HT1080 (cell line): ENCODE results near the gene ECSIT. TPM values are rescaled to one million over a fixed set of nuclear protein-coding genes. Genes with fewer than 3 reads are reported as not detected.

Experiments used
- DNase-seq: peaks from one replicate; pipeline ENCODE4 v3.0.0-alpha.2; 2015; ENCODE audit warnings: low read depth
- total RNA-seq: library from RNA; depleted of rRNA; stranded (reverse); fragments of >200 nt; shearing (Covaris generic); gene quantifications from 2 replicates; pipeline ENCODE4 v1.2.3, GENCODE V29; 2014

ECSIT gene
- total RNA-seq, 1 experiment from 2014 or later = 78.8 TPM

DNA sequence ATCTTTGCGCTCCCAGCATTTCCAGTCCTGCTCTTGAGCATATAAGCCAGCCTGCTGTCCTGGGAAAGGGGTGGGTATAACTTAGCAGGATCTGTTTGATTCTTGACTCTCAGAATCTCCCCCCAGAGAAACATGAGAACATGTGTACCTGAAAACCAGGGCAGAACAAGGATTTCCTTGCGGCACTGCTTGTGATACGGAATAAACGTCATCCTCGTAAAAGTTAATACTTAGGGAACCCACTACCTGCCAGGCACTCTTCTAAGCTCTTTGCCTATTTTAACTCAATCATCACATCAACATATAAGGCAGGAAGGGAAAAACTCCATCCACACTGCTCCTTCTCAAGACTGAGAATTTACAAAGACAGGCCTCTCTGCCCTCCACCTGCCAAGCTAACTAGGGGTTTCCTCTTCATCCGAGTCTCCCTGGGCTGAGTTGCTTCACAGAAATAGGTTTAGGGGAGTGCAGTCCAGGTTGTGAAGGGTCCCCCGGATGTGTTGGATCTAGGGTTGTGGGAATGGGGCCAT lies 24.4 kb downstream of the ECSIT start:
- no peak for DNase-seq

DNA sequence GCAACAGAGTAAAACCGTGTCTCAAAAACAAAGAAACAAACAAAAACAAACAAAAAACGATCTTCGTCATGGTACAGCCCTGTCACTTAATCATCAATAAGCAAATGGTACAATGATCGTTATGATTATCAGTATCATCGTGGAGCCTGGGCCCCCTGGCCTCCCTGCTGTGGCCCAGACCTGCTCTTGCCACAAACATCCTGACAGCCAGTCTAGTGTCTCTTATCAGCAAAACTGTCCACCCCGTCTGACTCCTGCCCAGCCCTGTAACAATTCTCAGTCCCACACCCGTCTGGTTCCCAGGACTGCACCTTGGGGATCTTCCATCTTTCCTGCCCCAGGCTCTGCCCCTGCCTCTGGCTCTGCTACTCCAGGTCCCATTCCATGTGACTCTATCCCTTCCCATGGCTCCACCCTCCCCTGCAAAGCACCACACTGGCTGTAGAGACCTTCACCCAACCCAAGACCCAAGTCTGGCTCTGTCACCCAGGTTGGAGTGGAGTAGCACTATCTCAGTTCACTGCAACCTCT lies 29.0 kb downstream of the ECSIT start:
- DNase-seq = no peak

DNA sequence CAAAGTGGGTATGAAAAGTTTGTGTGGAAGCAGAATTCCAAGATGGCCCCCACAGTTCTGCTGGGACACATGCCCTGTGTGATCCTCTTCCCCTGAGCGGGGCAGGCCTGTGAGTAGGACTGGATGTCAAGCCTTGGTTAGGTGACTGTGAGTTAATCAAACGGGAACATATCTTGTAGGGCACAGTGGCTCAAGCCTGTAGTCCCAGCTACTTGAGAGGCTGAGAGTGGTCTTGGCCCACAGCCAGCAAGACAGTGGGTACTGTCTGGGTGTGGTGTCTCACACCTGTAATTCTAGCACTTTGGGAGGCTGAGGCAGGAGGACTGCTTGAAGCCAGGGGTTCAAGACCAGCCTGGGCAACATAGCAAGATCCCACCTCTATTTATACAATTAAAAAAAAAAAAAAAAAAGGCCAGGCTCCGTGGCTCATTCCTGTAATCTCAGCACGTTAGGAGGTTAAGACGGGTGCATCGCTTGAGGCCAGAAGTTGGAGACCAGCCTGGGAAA lies 29.7 kb downstream of the ECSIT start:
- DNase-seq = no peak

DNA sequence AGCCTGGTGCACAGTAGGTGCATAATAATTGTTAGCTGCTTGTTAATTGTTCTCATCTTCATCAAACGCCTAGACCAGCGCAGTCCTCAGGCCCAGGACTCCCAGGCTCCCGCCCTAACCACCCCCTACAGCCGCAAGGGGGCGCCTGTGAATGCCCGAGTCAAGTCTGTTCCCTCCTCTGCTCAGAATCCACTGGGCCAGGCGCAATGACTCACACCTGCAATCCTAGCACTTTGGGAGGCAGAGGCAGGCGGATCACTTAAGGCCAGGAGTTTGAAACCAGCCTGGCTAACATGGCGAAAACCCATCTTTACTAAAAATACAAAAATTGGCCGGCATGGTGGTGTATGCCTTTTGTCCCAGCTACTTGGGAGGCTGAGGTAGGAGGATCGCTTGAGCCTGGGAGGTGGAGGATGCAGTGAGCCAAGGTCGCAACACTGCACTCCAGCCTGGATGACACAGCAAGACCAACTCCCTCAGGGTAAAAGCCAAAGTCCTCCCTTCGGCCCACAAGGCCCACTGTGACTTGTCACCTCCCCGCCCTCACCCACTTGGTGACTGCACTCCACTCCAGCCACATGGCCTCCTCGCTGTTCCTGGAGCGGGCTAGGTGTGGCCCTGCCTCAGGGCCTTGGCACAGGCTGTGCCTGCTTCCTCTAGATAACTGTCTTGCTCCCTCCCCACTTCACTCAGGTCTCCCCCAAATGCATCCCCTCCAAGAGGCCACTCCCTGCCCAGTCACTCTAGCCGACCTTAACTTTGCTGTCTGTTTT lies 32.4 kb downstream of the ECSIT start:
- peak; percentile 84 for DNase-seq

DNA sequence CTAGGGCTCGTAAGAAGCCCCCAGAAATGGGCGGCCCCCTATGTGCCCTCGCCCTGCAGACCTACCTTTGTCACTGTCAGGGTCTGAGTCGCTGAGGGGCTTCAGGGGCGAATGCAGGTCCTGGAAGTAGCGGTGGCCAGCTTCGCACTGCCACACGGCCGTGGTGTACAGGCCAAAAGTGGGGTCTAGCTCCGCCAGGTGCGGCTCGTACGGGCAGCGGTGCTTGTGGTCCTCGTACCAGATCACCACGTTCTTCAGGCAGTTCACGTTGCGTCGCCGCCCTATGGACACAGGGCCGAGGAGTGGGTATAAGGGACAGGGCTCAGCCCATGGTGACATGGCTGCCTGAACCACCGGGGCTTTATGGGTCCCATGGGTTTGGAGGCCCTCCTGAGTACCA lies 33.0 kb downstream of the ECSIT start:
- no peak for DNase-seq

DNA sequence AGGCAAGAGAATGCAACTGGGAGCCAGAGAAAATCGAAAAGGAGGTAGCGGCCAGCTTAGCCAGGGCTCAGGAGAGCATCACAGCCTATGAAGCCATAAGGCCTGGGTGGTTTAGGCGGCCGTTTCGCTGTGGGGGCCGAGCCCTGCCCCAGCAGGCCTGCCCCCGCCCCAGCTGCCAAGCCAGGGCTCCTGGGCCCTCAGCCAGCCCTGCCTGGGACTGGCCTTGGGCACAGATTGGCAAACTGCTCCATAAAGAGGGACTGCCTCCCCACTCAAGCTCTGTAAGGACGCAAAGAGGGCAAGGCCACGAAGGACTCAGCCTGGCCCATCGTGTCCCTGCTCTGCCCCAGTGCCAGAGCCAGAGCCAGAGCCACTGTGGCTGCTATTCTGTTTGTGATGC lies 33.5 kb downstream of the ECSIT start:
- no peak for DNase-seq

DNA sequence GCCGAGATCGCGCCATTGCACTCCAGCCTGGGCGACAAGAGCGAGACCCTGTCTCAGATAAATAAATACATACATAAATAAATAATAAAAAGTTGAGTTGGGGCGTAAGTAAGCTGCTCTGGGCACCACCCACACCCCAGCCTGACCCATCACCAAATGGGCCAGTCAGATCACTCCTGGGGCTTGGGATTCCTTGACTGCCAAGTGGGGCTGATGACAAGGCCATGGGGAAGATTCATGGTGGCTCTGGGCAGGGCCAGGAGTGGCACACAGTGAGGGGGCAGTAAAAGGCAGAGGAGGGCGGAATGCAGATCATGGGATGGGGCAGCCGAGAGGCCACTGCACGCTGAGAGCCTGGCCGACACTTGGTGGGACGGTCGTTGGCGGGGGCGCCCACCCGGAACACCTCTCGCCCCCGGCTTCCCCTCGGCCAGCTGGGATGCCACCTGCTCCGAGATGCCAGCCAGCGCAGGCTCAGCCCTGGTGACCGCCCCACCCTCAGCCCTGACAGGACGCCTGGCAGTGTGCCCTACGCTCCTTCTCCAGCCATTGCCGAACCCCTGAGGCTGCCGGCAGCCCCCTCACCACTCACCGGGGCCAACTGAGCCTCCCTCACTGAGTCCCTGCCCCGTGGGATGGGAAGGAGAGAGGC lies 34.2 kb downstream of the ECSIT start:
- no peak for DNase-seq

DNA sequence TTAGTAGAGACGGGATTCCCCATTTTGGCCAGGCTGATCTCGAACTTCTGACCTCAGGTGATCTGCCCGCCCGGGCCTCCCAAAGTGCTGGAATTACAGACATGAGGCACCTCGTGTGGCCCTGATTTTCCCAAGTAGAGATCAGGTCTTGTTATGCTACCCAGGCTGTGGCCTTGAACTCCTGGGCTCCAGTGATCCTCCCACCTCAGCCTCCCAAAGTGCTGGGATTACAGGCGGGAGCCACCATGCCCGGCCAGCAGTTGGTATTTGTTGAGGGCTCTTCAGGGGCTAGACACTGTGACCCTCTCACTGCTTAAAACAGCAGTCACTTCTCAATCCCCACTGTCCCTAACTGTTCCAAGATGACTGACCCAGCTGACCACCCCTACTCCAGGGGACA lies 39.6 kb downstream of the ECSIT start:
- no peak for DNase-seq

DNA sequence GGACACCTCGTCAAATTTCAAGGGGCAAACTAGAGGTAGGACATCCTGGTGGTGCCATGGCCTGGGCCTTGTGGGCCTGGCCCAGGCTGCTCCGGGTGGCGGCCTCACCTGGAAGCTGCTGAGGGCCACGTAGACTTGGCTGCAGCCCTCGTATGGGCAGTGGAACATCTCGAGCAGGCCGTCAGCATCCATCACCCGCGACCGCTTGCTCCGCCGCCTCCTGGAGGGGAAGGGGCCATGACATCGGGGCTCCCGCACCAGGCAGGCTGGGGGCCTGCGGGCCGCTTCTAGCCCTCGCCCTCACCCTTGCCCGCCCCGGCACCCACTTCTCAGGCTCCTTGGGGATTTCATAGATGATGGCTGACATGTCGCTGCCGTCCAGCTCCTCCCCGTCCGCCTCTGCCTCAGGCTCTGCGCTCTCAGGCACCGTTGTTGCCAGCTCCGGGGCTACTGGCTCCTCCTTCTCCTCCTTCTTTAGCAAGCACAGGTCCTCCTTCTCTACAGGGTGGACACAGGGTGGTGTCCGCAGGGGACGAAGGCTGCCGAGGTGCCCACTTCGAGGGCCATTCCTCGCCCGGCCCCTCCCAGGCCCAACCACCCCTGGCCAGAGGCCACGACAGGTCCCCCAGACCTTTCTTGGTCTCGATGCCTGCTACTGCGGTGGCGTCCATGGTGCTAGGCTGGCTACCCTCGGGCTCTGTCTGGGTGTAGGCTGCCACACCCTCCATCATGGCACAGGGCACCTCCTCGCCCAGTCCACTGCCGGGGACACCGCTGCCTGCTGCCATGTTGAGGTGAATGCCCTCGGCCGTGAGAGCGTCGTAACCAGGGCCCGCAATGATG lies 42.1 kb downstream of the ECSIT start:
- no peak for DNase-seq

DNA sequence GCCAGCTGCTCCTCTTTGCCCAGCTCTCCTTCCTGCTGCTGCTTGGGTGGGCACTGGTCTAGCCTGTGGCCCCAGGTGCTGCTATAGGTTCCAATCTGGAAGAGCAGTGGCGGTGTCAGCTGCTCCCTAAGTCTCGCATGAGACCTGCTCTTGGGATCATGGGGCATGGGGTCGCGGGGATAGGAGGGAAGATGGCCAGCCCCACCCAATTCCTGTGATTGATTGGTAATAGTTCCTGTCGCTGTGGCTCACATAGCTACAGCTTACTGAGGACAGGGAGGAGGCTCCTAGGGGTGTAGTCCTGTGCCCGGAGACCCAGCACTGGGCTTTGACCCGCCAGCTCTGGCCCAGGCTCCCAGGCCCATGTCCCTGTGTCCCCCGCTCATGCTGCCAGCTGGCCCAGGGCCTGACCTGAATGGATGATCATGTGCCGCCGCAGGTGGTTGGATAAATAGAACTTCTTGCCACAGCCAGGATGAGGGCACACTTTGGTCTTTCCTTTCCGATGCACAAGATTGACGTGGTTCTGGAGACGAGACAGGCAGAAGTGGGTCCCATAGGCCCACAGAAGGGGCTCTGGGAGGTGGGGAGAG lies 43.6 kb downstream of the ECSIT start:
- no peak for DNase-seq

DNA sequence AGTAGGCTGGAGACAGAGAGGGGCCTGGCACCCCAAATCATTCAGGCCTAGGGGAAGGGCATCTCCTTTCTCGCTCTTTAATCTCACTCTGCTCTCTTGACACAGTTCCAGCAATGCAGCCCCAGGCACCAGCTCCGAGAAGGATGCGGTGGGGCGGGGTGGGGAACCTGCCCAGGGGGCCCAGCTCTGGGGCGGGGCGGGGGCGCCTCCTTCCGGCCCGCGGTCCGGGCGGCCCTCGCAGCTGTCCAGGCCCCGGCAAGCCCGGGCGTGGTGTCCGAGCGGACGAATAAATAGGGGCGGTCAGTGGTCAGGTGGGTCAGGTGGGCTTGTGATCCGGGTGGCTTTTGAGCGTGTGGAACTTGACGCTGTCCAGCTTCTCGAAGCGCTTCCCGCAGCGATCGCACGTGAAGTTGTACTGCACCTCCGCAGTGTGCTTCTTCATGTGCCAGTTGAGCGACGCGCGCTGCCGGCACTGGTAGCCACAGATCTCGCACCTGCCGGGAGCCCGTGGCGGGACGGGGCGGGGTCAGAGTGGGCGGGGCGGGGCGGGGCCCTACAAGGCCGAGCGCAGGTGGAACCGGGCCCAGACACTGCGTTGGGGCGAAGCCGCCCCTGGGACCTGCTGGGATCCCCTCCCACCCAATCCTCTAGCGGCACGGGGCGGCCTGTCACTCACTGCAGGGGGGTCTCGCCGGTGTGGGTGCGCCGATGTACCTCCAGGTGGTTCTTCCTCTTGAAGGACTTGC lies 45.4 kb downstream of the ECSIT start:
- no peak for DNase-seq

DNA sequence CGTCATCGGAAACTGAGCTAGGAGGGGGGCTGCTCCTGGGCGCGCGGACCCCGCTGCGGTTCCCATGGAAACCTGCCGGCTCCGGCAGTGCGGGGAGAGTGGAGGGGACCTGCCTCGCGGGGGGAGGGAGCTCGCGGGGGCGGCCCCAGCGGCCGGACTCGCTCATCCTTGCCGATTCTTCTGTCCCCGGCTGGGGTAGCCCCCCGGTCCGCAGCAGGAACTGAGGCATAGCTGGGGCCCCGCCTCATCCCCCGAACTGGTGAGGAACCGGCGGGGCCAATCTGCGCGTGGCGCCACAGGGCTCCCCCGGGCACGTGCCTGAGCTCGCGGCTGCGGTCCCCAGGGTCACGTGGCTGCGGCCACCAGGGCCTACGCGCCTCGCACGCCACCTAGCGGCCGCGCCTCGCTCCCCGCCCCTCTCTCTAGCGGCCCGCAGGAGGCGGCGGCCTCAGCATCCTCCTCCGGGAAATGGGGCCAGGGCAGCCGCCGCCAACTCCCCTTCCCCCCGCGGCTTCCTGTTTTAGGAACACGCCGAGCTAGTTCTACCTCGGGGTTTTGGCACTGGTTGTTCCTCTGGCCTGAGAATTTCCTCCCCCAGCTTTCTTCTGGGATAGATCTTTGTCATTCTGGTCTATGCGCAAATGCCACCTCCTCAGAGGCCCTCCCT lies 46.4 kb downstream of the ECSIT start:
- peak; percentile 77 for DNase-seq

DNA sequence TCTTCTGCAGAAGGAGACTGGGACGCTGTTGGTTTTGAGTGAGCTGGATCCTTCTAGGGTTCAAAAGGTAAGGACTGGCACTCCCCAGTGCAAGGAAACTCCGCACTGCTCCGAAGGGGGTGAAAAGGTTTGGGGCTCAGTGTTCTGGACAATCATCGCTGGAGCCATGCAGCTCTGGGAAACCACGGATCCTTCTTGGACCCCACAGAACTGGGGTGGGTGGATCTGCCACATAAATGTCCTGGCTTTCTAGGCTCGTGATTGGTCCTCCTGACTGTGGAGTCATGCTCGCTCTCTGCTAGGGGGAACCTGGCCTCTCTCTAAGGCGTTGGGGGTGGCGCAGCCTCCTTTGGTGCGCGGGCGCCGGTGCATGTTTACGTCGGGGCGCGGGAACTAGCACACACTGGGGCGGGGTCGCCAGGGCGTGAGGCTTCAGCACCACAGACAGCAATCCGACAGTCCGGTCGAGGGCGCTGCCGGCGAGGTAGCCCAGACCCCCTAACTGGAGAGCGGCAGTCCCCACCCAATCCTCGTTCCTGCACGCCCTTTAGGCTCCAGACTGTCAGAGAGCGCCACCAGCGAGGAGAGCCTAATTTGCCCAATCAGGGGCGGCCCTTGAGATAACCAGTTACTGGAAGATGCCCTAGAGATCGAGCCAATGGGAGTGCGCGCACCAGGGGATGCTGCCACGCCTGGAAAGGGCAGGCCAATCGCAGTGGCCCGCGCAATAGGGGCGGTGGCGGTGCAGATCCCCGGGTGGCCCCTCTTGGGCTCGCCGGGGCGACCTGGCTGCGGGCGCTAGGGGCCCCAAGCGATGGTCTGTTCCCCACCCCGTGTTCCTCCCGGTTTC lies 47.2 kb downstream of the ECSIT start:
- DNase-seq = peak; percentile 56

DNA sequence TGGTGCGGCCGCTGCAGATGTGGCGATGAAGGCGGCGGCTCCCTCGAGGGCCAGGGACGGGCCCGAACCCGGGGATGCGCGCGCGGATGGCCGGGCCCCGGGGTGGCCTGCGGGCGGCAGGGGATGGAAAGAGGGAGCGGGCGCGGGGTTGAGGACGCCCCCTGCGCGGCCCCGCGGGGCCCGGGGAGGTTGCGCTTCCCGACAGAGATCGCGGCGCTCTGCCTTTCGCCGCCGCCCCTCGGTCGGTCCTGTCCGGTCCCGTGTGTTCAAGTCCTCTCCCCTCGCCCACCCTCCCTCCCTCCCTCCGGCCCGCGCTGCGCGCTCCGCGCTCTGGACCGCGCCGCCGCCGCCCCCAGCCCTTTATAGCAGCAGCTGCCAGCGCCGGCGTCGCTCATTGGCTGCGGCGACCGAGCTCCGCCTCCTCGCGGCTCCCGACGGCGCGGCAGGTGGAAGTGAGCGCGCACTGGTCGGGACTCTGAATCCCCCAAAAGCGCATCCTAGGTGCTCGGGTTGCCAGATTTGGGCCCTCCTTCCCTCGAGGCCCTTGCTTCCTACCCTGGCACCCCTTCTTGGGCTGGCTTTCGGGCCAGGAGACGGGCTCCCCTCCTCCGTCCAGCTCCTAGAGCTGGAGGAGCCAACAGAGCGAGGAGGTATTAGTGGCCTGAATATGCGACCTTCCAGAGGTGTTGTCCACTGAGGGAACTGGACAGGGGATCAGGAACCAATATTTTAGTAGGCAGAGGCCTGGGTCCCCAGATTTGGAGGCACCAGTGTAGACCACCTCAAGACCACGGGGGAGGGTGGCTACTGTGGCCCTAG lies 48.0 kb downstream of the ECSIT start, which contains the start of gene ELAVL3:
Gene ELAVL3 (minus strand): TSS at position 332 of the 819 bp plus-strand sequence. CDS start 438 bp downstream, outside the sequence.
- no peak for DNase-seq

DNA sequence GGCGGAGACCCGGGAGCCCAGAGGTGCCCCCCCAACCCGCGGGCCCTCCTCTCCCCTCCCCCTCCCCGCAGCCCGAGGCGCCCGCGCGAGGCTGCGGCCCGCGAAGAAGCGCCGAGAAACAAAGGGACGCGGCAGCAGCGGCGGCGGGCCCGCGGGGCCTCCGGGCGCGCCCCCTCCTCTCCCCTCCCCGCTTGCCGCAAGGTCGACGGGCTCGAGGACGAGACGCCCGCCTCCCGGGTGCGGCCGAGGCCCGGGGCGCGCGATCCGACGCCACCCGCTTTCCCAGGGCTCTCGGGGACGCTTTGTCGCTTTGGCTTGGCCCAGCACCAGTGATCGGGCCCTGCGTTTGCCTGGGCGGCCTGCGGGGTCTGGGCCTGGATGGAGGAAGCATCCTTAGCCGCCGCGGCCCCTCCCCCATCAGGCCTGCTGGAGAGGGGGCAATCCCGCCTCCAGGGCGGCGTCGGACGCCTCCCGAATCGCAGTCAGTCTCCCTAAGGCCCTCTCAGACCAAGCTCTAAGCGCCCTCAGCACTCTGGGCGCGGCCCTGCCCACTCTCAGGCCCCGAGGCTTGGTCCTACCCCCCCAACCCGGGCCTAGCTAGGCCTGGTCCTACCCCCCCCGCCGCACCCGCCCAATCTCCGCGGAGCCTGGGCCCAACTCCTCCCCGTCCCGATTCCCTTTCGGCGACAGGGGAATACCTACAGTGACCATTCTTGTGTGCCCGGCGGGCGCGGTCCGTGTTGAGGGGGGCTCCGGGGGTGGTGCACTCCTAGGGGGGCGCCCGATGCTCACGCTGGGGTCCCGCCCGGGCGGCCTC lies 48.8 kb downstream of the ECSIT start:
- no peak for DNase-seq

DNA sequence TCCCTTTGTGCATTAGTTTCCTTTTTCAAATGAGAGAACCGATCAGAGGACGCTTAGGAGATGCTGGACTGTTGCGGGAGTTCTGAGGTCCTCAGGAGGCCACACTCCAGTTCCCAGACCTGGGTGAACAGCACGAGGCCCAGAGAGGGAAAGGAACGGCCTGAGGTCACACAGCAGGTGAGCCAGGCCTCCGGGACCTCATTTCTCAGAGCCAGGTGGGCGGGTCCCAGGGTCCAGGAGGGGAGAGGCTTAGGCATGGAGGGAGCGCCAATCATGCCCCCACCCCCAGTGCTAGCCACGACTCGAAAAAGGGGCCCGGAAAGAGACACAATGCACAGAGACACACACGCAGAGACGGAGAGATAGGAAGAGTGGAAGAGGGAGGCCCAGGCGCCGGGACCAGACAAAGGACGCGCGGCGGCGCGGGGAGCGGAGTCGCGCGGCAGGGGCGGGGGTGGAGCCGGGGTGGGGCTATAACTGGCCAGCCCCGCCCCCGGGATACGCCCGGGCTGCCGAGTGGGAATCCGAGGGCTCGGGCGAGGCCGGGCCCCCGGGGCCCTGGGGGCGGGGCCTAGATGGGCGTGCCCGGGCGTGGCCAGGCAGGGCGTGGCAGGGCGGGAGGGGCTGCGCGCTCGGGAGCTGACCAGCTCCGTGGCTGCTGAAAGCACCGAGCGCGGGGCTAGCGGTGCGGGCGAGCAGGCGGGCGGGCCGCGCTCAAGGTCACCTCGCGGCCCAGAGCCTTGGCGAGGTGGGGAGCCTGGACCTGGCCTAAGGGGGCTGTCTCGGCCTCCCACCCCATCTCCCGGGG lies 49.6 kb downstream of the ECSIT start:
- DNase-seq = no peak
